WTC11 (cell line): ENCODE measurements around the gene CEP85L. TPM values are rescaled to one million over a fixed set of nuclear protein-coding genes. Genes with fewer than 3 reads are reported as not detected.

ENCODE experiments used
- total RNA-seq: library from RNA; stranded (reverse); gene quantifications from 3 replicates; pipeline ENCODE4 v1.2.3, GENCODE V29; 2021
- TF ChIP-seq, protein P1 (sequence below): fragments of 250-450 bp; sonication (Bioruptor Pico); conservative IDR thresholded peaks from 2 replicates; pipeline ENCODE4 v1.9.0; 2021; ENCODE audit warnings: mild to moderate bottlenecking

The CEP85L gene
- total RNA-seq, 1 experiment from 2014 or later, result 32.5 TPM

DNA sequence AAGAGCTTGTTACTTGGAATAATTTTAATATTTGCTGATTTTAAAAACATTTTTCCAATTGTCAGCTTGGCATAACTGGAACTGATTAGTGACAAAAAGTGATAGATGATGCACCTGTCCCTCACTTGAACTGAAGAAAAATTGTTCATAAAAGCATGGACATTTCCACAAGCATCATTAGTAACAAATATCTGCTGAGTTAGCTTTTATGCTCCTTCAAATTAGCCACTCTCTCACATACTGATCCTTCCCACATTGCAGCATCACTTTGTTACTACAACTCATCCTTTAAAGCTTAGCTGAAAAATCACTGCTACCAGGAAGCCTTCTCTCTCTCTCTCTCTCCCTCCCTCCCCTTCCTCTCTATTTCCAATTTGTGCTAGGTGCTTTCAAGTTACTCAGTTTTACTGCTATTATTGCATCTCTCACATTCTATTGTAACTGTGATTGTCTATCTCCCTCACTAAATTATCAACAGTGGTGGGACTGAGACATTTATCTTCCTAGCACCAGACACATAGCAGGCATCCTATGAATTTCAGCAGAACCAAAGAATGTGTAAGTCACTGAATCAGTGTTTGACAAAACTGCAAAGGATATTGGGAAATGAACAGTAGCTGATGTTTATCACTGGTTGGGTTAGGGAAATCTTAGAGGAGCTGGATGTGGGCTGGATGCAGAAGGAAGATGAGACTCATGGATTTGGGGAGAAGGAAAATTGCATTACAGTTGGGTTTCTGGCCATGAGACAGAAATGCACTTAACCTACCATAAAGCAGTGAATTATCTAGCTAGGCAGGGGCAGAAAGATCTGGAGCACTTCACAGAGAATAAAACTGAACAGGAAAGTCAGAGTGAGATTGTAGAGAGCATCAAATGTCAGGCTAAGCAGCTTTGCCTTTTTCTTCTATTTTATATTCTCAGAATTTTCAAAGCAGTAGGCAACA, 231.7 kb downstream of the CEP85L start (continued):
- TF ChIP-seq, protein P1, sequence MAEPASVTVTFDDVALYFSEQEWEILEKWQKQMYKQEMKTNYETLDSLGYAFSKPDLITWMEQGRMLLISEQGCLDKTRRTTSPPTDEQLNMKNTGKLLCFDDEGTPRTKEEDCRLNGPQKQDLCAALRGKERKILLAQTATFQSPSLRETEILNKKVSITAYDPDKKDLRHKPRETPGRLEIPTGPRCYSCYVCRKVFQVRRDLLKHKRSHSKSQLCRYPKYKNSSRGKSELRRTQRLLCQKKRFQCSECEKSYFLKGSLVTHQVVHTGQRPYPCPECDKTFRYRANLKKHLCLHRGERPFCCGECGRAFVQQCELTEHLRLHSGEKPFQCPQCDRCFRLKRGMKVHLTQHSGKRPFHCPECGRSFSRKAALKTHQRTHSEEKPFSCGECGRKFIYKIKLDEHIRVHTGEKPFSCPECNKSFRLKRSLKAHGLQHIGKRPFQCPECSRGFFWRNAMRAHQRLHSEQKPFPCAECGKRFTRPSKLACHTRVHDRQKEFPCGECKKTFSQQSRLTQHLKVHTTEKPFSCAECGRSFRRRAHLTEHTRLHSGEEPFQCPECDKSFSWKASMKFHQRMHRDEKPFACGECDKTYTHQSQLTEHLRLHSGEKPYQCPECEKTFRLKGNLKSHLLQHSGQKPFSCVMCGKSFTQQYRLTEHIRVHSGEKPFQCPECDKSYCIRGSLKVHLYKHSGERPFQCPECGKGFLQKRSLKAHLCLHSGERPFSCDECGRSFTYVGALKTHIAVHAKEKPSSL, result no peak

Other genes starting within 250 kb of the CEP85L start
- gene PLN, start 103.3 kb downstream of the CEP85L start, total RNA-seq, result 0.09 TPM in 1 of 3 replicates, not detected in the others
- gene ASF1A, start 242.6 kb upstream of the CEP85L start, total RNA-seq, result 30.9 to 36.7 TPM (median 32.0 TPM) in 3 replicates